Measurements from ENCODE around the gene COL27A1.

DNA sequence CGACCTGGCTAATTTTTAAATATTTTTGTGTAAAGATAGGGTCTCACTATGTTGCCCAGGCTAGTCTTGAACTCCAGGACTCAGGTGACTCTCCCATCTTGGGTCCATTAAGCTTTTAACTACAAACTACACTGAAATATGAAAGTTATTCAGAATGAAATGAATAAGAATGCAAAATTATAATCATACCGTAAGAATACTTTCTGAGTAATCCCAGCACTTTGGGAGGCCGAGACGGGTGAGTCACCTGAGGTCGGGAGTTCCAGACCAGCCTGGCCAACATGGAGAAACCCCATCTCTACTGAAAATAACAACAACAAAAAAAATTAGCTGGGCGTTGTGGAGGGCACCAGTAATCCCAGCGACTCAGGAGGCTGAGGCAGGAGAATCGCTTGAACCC, 166.4 kb downstream of the COL27A1 start:
- TF ChIP-seq, protein P1, sequence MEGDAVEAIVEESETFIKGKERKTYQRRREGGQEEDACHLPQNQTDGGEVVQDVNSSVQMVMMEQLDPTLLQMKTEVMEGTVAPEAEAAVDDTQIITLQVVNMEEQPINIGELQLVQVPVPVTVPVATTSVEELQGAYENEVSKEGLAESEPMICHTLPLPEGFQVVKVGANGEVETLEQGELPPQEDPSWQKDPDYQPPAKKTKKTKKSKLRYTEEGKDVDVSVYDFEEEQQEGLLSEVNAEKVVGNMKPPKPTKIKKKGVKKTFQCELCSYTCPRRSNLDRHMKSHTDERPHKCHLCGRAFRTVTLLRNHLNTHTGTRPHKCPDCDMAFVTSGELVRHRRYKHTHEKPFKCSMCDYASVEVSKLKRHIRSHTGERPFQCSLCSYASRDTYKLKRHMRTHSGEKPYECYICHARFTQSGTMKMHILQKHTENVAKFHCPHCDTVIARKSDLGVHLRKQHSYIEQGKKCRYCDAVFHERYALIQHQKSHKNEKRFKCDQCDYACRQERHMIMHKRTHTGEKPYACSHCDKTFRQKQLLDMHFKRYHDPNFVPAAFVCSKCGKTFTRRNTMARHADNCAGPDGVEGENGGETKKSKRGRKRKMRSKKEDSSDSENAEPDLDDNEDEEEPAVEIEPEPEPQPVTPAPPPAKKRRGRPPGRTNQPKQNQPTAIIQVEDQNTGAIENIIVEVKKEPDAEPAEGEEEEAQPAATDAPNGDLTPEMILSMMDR (IDR thresholded peaks at IDR 0.05) = no peak
- TF ChIP-seq POLR2A (IDR thresholded peaks at IDR 0.05) (no peak), EP300 (IDR thresholded peaks at IDR 0.05) (no peak), POLR2AphosphoS5 (IDR thresholded peaks at IDR 0.05) (no peak)
